Uterus (tissue), 2 donors: Measurements from ENCODE around the gene BCAR1.

Source experiments
- CTCF ChIP-seq, 4 experiments: fragments of 200-600 bp in 2 of 4; fragments of 450-650 bp in 2 of 4; sonication (generic) in 2 of 4; IDR thresholded peaks; one replicate each; pipeline ENCODE4 v1.5.1; 2016 to 2019; ENCODE audit warnings: antibody characterized with exemption in 4 of 4, mild to moderate bottlenecking in 2 of 4, moderate library complexity in 1 of 4
- POLR2A ChIP-seq, 2 donors: fragments of 450-650 bp; IDR thresholded peaks; one replicate each; pipeline ENCODE4 v1.6.1; 2016; ENCODE audit warnings: antibody characterized with exemption in 2 of 2, mild to moderate bottlenecking in 1 of 2, moderate library complexity in 1 of 2

GRCh38 chr16:75216576-75216975, 34.8 kb downstream of the BCAR1 start:
- no peak for TF ChIP-seq CTCF (IDR thresholded peaks at IDR 0.05)
- TF ChIP-seq POLR2A (IDR thresholded peaks at IDR 0.05), result no peak
